HepG2 (cell line): Measurements from ENCODE around the gene ZSCAN23. TPM values are rescaled to one million over a fixed set of nuclear protein-coding genes. Genes with fewer than 3 reads are reported as not detected.

ENCODE experiments used
- CBX1 ChIP-seq: IDR thresholded peaks from one replicate; pipeline ENCODE4 v1.6.1; 2016; ENCODE audit warnings: antibody characterized with exemption, low read depth
- CEBPB ChIP-seq: IDR thresholded peaks from 2 replicates; pipeline ENCODE4 v1.6.1; 2011; ENCODE audit warnings: low read depth, low read length, improper control_type of control experiment, borderline replicate concordance
- CREB1 ChIP-seq, 2 experiments: fragments of 450-650 bp in 1 of 2; IDR thresholded peaks; 2 replicates each; pipeline ENCODE4 v1.6.1; 2016 to 2017; ENCODE audit warnings: control low read depth in 1 of 2, mild to moderate bottlenecking in 1 of 2, missing compliant biosample characterization in 1 of 2, missing genetic modification characterization in 1 of 2
- KDM5B ChIP-seq: sonication (generic); formaldehyde crosslinking; IDR thresholded peaks from 2 replicates; pipeline ENCODE4 v1.4.0; 2020; ENCODE audit warnings: missing genetic modification reagents, mild to moderate bottlenecking, borderline replicate concordance
- MAFK ChIP-seq, 2 experiments: IDR thresholded peaks in 1 of 2; conservative IDR thresholded peaks in 1 of 2; 2 replicates each; pipeline ENCODE4 v1.6.1; 2011; ENCODE audit warnings: improper control_type of control experiment in 2 of 2, low read length in 2 of 2
- MEIS2 ChIP-seq: sonication (generic); formaldehyde crosslinking; IDR thresholded peaks from 2 replicates; pipeline ENCODE4 v1.9.0; 2021; ENCODE audit warnings: mild to moderate bottlenecking, missing genetic modification reagents
- PTBP1 ChIP-seq: fragments of 200-400 bp; formaldehyde crosslinking; IDR thresholded peaks from 2 replicates; pipeline ENCODE4 v1.6.1; 2018; ENCODE audit warnings: low read length, low read depth; ENCODE audit not compliant: poor library complexity, severe bottlenecking
- RAD21 ChIP-seq: fragments of 450-650 bp; formaldehyde crosslinking; IDR thresholded peaks from 2 replicates; pipeline ENCODE4 v1.5.0; 2020; ENCODE audit warnings: mild to moderate bottlenecking
- SKI ChIP-seq: fragments of 450-650 bp; IDR thresholded peaks from one replicate; pipeline ENCODE4 v1.6.1; 2018; ENCODE audit warnings: mild to moderate bottlenecking; ENCODE audit not compliant: partially characterized antibody
- TARDBP ChIP-seq: sonication (generic); formaldehyde crosslinking; IDR thresholded peaks from 2 replicates; pipeline ENCODE4 v1.8.0; 2022; ENCODE audit warnings: mild to moderate bottlenecking, missing genetic modification reagents
- TBX2 ChIP-seq: sonication (generic); formaldehyde crosslinking; IDR thresholded peaks from 2 replicates; pipeline ENCODE4 v1.5.0; 2020; ENCODE audit warnings: missing genetic modification reagents, mild to moderate bottlenecking, borderline replicate concordance
- ZNF205 ChIP-seq: IDR thresholded peaks from 2 replicates; pipeline ENCODE4 v1.6.1; 2018; ENCODE audit warnings: missing biosample characterization, missing genetic modification reagents
- ZNF543 ChIP-seq: sonication (generic); formaldehyde crosslinking; IDR thresholded peaks from 2 replicates; pipeline ENCODE4 v1.4.0; 2020; ENCODE audit warnings: mild to moderate bottlenecking, missing genetic modification reagents
- ZNF564 ChIP-seq: sonication (generic); formaldehyde crosslinking; IDR thresholded peaks from 2 replicates; pipeline ENCODE4 v1.8.1; 2023; ENCODE audit warnings: mild to moderate bottlenecking, missing genetic modification reagents
- ZNF678 ChIP-seq: sonication (generic); formaldehyde crosslinking; IDR thresholded peaks from 2 replicates; pipeline ENCODE4 v1.4.0; 2020; ENCODE audit warnings: mild to moderate bottlenecking, missing genetic modification reagents
- ZNF792 ChIP-seq: IDR thresholded peaks from 2 replicates; pipeline ENCODE4 v1.6.1; 2016
- ZNF879 ChIP-seq: sonication (generic); formaldehyde crosslinking; IDR thresholded peaks from 2 replicates; pipeline ENCODE4 v1.8.1; 2023; ENCODE audit warnings: missing genetic modification reagents
- polyA plus RNA-seq, 8 experiments: library from polyadenylated mRNA; depleted of rRNA in 3 of 8; stranded (reverse) in 7 of 8; unstranded in 1 of 8; fragments of >200 nt; fragmentation: Illumina TruSeq in 4 of 8; extraction: Trizol in 4 of 8; gene quantifications; 2 replicates each; pipeline versions ENCODE4 v1.2.1 to v1.2.3, GENCODE V29; 2011 to 2016; ENCODE audit warnings: low read depth in 4 of 8, missing spikeins in 1 of 8, mixed read lengths in 1 of 8; ENCODE audit not compliant: insufficient read depth in 1 of 8
- total RNA-seq, 5 experiments: library from RNA; depleted of rRNA; stranded (reverse); fragments of >200 nt; fragmentation: Illumina TruSeq; extraction: Trizol; gene quantifications; 2 replicates each; pipeline ENCODE4 v1.2.3, GENCODE V29; 2016; ENCODE audit warnings: low read depth in 1 of 5
- TF ChIP-seq, protein P1 (sequence below): conservative IDR thresholded peaks from 2 replicates; pipeline ENCODE4 v1.6.1; 2018; ENCODE audit warnings: missing genetic modification reagents
- TF ChIP-seq, protein P2 (sequence below): sonication (generic); formaldehyde crosslinking; conservative IDR thresholded peaks from 2 replicates; pipeline ENCODE4 v1.5.0; 2020; ENCODE audit warnings: missing genetic modification reagents
- TF ChIP-seq, protein P3 (sequence below): sonication (generic); formaldehyde crosslinking; IDR thresholded peaks from 2 replicates; pipeline ENCODE4 v1.5.0; 2020; ENCODE audit warnings: missing genetic modification reagents, mild to moderate bottlenecking, borderline replicate concordance
- TF ChIP-seq, protein P4 (sequence below): IDR thresholded peaks from 2 replicates; pipeline ENCODE4 v1.6.1; 2016; ENCODE audit warnings: low read depth, missing genetic modification reagents, missing compliant biosample characterization

ZSCAN23 gene
- total and polyA plus RNA-seq, 2 of the 13 experiments (the other 11 are each of a cell fraction or from before 2014, with no cell fraction given): 0.29 to 1.2 TPM

DNA sequence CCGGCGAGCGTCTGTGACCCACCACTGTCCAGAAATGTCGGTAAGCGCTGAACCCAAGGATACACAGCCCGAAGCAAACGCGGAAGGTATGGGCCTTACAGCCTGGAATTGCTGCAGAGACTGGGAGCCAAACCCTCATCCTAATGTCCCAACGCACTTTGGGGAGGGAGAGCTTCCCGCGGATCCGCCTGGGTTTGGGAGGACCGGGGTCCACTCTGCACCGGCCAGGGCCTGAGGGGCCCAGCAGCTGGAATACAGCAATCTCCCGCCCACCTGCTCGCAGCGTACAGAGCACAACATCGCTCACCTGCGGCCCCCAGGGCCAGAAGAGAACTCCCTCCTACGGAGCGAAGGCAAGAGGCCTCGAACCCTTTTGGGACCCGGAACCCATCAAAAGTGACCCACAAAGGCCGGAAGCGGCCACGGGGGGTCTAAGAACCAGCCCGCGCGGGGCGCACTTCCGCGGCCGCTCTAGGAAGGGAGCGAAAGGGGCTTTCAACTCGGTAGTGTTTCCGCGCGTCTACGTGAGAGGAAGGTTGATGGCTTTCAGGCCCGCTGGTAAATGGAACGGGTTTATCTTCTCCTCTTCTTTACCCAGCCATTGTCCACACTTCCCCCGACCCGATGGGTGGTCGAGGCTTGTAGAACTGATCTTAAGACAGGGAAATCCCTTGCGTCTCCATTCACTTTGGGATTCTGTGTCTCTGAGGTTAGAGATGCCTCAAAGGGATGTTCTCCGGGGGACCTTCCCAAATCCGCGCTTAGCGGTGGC is 43.8 kb downstream of the ZSCAN23 start, which contains the start of gene ZSCAN12 (continued):
- TF ChIP-seq MEIS2 (peak; percentile 62; the same call in 1 of the 2 replicates), ZNF879 (CRISPR knock-in tag) (peak; percentile 67), TBX2 (CRISPR knock-in tag) (peak; percentile 88), RAD21 (CRISPR knock-in tag) (peak; percentile 67), ZNF564 (peak; percentile 83; the same call in 1 of the 2 replicates), MAFK (conservative IDR thresholded peaks at IDR 0.05 in 1 of 2, IDR thresholded peaks at IDR 0.05 in 1 of 2; ENCODE audit: low read length in 2 of 2) (no peak), PTBP1 (no peak), ZNF205 (peak; percentile 86), KDM5B (CRISPR knock-in tag) (peak; percentile 98; the same call in 1 of the 2 replicates), ZNF792 (0 out of 2 replicates have a peak, but pooled peaks have one; percentile 64), CEBPB (no peak), ZNF678 (CRISPR knock-in tag) (peak; percentile 71; the same call in 1 of the 2 replicates), TARDBP (peak; percentile 93), CBX1 (peak; percentile 86), CREB1 (IDR thresholded peaks at IDR 0.05) (no peak; the same call in 1 of the 2 replicates), CREB1 (CRISPR knock-in tag; IDR thresholded peaks at IDR 0.05) (peak; percentile 92), SKI (no peak), ZNF543 (CRISPR knock-in tag) (peak; percentile 90; the same call in 1 of the 2 replicates)
- TF ChIP-seq, protein P1, sequence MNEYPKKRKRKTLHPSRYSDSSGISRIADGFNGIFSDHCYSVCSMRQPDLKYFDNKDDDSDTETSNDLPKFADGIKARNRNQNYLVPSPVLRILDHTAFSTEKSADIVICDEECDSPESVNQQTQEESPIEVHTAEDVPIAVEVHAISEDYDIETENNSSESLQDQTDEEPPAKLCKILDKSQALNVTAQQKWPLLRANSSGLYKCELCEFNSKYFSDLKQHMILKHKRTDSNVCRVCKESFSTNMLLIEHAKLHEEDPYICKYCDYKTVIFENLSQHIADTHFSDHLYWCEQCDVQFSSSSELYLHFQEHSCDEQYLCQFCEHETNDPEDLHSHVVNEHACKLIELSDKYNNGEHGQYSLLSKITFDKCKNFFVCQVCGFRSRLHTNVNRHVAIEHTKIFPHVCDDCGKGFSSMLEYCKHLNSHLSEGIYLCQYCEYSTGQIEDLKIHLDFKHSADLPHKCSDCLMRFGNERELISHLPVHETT: peak; percentile 76; the same call in 1 of the 2 replicates
- TF ChIP-seq, protein P2, sequence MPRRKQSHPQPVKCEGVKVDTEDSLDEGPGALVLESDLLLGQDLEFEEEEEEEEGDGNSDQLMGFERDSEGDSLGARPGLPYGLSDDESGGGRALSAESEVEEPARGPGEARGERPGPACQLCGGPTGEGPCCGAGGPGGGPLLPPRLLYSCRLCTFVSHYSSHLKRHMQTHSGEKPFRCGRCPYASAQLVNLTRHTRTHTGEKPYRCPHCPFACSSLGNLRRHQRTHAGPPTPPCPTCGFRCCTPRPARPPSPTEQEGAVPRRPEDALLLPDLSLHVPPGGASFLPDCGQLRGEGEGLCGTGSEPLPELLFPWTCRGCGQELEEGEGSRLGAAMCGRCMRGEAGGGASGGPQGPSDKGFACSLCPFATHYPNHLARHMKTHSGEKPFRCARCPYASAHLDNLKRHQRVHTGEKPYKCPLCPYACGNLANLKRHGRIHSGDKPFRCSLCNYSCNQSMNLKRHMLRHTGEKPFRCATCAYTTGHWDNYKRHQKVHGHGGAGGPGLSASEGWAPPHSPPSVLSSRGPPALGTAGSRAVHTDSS (CRISPR knock-in tag): no peak
- TF ChIP-seq, protein P3, sequence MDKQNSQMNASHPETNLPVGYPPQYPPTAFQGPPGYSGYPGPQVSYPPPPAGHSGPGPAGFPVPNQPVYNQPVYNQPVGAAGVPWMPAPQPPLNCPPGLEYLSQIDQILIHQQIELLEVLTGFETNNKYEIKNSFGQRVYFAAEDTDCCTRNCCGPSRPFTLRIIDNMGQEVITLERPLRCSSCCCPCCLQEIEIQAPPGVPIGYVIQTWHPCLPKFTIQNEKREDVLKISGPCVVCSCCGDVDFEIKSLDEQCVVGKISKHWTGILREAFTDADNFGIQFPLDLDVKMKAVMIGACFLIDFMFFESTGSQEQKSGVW (CRISPR knock-in tag): peak; percentile 80; the same call in 1 of the 2 replicates
- TF ChIP-seq, protein P4, sequence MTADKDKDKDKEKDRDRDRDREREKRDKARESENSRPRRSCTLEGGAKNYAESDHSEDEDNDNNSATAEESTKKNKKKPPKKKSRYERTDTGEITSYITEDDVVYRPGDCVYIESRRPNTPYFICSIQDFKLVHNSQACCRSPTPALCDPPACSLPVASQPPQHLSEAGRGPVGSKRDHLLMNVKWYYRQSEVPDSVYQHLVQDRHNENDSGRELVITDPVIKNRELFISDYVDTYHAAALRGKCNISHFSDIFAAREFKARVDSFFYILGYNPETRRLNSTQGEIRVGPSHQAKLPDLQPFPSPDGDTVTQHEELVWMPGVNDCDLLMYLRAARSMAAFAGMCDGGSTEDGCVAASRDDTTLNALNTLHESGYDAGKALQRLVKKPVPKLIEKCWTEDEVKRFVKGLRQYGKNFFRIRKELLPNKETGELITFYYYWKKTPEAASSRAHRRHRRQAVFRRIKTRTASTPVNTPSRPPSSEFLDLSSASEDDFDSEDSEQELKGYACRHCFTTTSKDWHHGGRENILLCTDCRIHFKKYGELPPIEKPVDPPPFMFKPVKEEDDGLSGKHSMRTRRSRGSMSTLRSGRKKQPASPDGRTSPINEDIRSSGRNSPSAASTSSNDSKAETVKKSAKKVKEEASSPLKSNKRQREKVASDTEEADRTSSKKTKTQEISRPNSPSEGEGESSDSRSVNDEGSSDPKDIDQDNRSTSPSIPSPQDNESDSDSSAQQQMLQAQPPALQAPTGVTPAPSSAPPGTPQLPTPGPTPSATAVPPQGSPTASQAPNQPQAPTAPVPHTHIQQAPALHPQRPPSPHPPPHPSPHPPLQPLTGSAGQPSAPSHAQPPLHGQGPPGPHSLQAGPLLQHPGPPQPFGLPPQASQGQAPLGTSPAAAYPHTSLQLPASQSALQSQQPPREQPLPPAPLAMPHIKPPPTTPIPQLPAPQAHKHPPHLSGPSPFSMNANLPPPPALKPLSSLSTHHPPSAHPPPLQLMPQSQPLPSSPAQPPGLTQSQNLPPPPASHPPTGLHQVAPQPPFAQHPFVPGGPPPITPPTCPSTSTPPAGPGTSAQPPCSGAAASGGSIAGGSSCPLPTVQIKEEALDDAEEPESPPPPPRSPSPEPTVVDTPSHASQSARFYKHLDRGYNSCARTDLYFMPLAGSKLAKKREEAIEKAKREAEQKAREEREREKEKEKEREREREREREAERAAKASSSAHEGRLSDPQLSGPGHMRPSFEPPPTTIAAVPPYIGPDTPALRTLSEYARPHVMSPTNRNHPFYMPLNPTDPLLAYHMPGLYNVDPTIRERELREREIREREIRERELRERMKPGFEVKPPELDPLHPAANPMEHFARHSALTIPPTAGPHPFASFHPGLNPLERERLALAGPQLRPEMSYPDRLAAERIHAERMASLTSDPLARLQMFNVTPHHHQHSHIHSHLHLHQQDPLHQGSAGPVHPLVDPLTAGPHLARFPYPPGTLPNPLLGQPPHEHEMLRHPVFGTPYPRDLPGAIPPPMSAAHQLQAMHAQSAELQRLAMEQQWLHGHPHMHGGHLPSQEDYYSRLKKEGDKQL (CRISPR knock-in tag): no peak
